NOMO-1 (cell line): ENCODE measurements around the gene ENPEP.
"Not testable (repeated sequence)": the region's sequence is repeated elsewhere in the genome, so short reads cannot be mapped to it uniquely, and the experiment has no call there.

Experiments used
- DNase-seq, 2 experiments: peaks; one replicate each; lab custom pipeline; 2025; ENCODE audit not compliant: unreplicated experiment in 2 of 2; lab: John Stamatoyannopoulos, UW

ENPEP gene

GRCh38 chr4:110475881-110476818 is at the start of gene ENPEP:
TSS of gene ENPEP (plus strand) at chr4:110476155. CDS start at chr4:110476415, 260 bp downstream.
- no peak for DNase-seq

- not testable (repeated sequence) for DNase-seq
Observed at GRCh38 chr4:110431805-110432204, 44.1 kb upstream of the ENPEP start.

- not testable (repeated sequence) for DNase-seq
Observed at GRCh38 chr4:110437292-110437691, 38.7 kb upstream of the ENPEP start.

- DNase-seq, result not testable (repeated sequence)
Observed at GRCh38 chr4:110439209-110439608, 36.7 kb upstream of the ENPEP start.

GRCh38 chr4:110442309-110442708 is 33.6 kb upstream of the ENPEP start:
- no peak for DNase-seq

- DNase-seq, result no peak
Observed at GRCh38 chr4:110442788-110443187, 33.2 kb upstream of the ENPEP start.

- DNase-seq, result no peak
Observed at GRCh38 chr4:110449947-110450346, 26.0 kb upstream of the ENPEP start.

GRCh38 chr4:110452546-110452945 is 23.4 kb upstream of the ENPEP start:
- no peak for DNase-seq

GRCh38 chr4:110454441-110454840 is 21.5 kb upstream of the ENPEP start:
- no peak for DNase-seq

GRCh38 chr4:110458494-110459266 is 17.3 kb upstream of the ENPEP start:
- DNase-seq, result no peak

GRCh38 chr4:110460074-110460746 is 15.7 kb upstream of the ENPEP start:
- no peak for DNase-seq

GRCh38 chr4:110467400-110467799 is 8.6 kb upstream of the ENPEP start:
- DNase-seq, result no peak

GRCh38 chr4:110472583-110473329 is 3.2 kb upstream of the ENPEP start:
- no peak for DNase-seq

GRCh38 chr4:110474481-110474880 is 1.5 kb upstream of the ENPEP start:
- no peak for DNase-seq

GRCh38 chr4:110475080-110475479 is 875 bp upstream of the ENPEP start:
- DNase-seq, result not testable (repeated sequence)

- DNase-seq, result no peak
Observed at GRCh38 chr4:110477836-110478235, 1.9 kb downstream of the ENPEP start.

GRCh38 chr4:110480031-110480549 is 4.1 kb downstream of the ENPEP start:
- no peak for DNase-seq

GRCh38 chr4:110480746-110481271 is 4.9 kb downstream of the ENPEP start:
- DNase-seq, result no peak

- DNase-seq, result no peak
Observed at GRCh38 chr4:110483516-110483915, 7.6 kb downstream of the ENPEP start.

- peak in 1 of 2 experiments; percentile 83 for DNase-seq
Observed at GRCh38 chr4:110484029-110484428, 8.1 kb downstream of the ENPEP start.
